Measurements from ENCODE around the gene ITPRIPL1.

The ITPRIPL1 gene

GRCh38 chr2:96330407-96330806 is 5.3 kb downstream of the ITPRIPL1 start:
- no peak for TF ChIP-seq ZNF274 (IDR thresholded peaks at IDR 0.05; ENCODE audit: low read depth, low read length)

GRCh38 chr2:96333708-96334107 is 8.6 kb downstream of the ITPRIPL1 start:
- no peak for TF ChIP-seq ZNF274 (IDR thresholded peaks at IDR 0.05; ENCODE audit: low read depth, low read length)
- H3K4me3 ChIP-seq (ENCODE audit: low read length): no peak overlapping the region

More at GRCh38 chr2:96330407-96330806, 5.3 kb downstream of the ITPRIPL1 start:
- no peak overlapping the region for H3K4me3 ChIP-seq (ENCODE audit: low read length)

GRCh38 chr2:96336104-96336775 is 11.1 kb downstream of the ITPRIPL1 start:
- H3K4me3 ChIP-seq (ENCODE audit: low read length): peak overlapping the region; percentile 77
- no peak for TF ChIP-seq ZNF274 (IDR thresholded peaks at IDR 0.05; ENCODE audit: low read depth, low read length)

- H3K4me3 ChIP-seq (ENCODE audit: low read length): peak overlapping the region; percentile 77
- no peak for TF ChIP-seq ZNF274 (IDR thresholded peaks at IDR 0.05; ENCODE audit: low read depth, low read length)
These were observed 11.8 kb downstream of the ITPRIPL1 start for GRCh38 chr2:96336873-96337272.

GRCh38 chr2:96340493-96341414 is 15.6 kb downstream of the ITPRIPL1 start:
- no peak overlapping the region for H3K4me3 ChIP-seq (ENCODE audit: low read length)
- no peak for TF ChIP-seq ZNF274 (IDR thresholded peaks at IDR 0.05; ENCODE audit: low read depth, low read length)

GRCh38 chr2:96341641-96342040 is 16.5 kb downstream of the ITPRIPL1 start:
- no peak overlapping the region for H3K4me3 ChIP-seq (ENCODE audit: low read length)
- TF ChIP-seq ZNF274 (IDR thresholded peaks at IDR 0.05; ENCODE audit: low read depth, low read length): no peak

- H3K4me3 ChIP-seq (ENCODE audit: low read length): no peak overlapping the region
- no peak for TF ChIP-seq ZNF274 (IDR thresholded peaks at IDR 0.05; ENCODE audit: low read depth, low read length)
These were observed 17.0 kb downstream of the ITPRIPL1 start for GRCh38 chr2:96342085-96342484.

GRCh38 chr2:96344011-96344410 is 18.9 kb downstream of the ITPRIPL1 start:
- H3K4me3 ChIP-seq (ENCODE audit: low read length): no peak overlapping the region
- TF ChIP-seq ZNF274 (IDR thresholded peaks at IDR 0.05; ENCODE audit: low read depth, low read length): no peak

- no peak for TF ChIP-seq ZNF274 (IDR thresholded peaks at IDR 0.05; ENCODE audit: low read depth, low read length)
- no peak overlapping the region for H3K4me3 ChIP-seq (ENCODE audit: low read length)
These were observed 20.3 kb downstream of the ITPRIPL1 start for GRCh38 chr2:96345438-96345837.

GRCh38 chr2:96345868-96346462 is 20.8 kb downstream of the ITPRIPL1 start:
- TF ChIP-seq ZNF274 (IDR thresholded peaks at IDR 0.05; ENCODE audit: low read depth, low read length): no peak
- H3K4me3 ChIP-seq (ENCODE audit: low read length): no peak overlapping the region

- no peak overlapping the region for H3K4me3 ChIP-seq (ENCODE audit: low read length)
- TF ChIP-seq ZNF274 (IDR thresholded peaks at IDR 0.05; ENCODE audit: low read depth, low read length): no peak
These were observed 22.3 kb downstream of the ITPRIPL1 start for GRCh38 chr2:96347395-96347794.

GRCh38 chr2:96353032-96353561 is 28.0 kb downstream of the ITPRIPL1 start:
- no peak overlapping the region for H3K4me3 ChIP-seq (ENCODE audit: low read length)
- no peak for TF ChIP-seq ZNF274 (IDR thresholded peaks at IDR 0.05; ENCODE audit: low read depth, low read length)

GRCh38 chr2:96353606-96354101 is 28.5 kb downstream of the ITPRIPL1 start:
- no peak for TF ChIP-seq ZNF274 (IDR thresholded peaks at IDR 0.05; ENCODE audit: low read depth, low read length)
- no peak overlapping the region for H3K4me3 ChIP-seq (ENCODE audit: low read length)

- H3K4me3 ChIP-seq (ENCODE audit: low read length): no peak overlapping the region
These were observed 29.4 kb downstream of the ITPRIPL1 start for GRCh38 chr2:96354492-96354891.

More at GRCh38 chr2:96354492-96354891, 29.4 kb downstream of the ITPRIPL1 start:
- no peak for TF ChIP-seq ZNF274 (IDR thresholded peaks at IDR 0.05; ENCODE audit: low read depth, low read length)
